GM21528 (cell line): Measurements from ENCODE around the gene CARD10.

Experiments used
- ATAC-seq: cut with Tn5 transposase; IDR thresholded peaks from one replicate; pipeline ENCODE4 v1.9.1; 2021; ENCODE audit warnings: mild to moderate bottlenecking, moderate library complexity; ENCODE audit not compliant: unreplicated experiment, low FRiP score

The CARD10 gene

DNA sequence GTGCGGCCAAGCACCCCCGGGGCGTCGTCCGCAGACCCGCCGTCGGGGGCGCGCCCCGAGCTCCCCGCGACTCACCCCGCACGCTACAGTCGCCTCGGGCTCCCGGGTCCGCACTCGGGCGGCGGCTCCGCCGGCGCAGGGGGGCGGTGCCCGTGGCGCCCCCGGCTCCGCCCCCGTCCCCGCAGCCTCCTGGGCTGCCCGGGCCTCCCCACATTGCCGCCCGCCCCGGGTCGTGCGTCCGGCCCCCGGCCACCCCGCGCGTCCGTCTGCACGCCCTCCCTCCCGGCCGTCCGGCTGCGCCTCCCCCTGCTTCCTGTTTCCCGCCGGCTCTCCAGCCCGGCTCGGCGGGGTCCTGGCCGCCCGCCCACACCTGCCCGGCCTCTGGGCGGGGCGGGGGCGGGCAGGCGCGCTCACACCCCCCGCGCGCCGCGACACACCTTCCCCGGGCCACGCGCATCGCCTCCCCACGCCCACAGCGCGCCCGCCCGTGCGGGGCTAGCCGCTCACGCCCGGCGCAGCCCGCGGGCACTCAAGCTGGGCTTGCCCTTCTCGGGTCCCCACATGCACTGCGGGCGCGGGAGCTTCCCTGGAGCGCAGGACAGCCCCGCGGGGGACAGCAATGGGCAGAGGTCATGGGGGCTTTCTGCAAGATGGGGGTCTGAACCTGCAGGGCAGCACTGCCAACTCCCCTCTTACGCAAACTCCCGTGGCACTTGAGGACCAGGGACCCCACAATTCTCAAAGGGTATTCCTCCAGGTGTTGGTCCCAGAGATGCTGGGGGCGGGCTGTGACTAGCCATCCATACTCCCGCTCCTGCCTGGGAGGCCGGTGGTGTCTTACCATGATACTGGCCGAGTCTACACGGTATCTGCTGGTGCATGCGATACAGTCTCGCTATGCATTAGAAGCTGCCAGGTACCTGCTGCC is at the start of gene CARD10:
Gene CARD10, minus strand, starts transcription at position 148 of the 928 bp plus-strand sequence. CDS start 215 bp downstream, outside the sequence.
- ATAC-seq = no peak

DNA sequence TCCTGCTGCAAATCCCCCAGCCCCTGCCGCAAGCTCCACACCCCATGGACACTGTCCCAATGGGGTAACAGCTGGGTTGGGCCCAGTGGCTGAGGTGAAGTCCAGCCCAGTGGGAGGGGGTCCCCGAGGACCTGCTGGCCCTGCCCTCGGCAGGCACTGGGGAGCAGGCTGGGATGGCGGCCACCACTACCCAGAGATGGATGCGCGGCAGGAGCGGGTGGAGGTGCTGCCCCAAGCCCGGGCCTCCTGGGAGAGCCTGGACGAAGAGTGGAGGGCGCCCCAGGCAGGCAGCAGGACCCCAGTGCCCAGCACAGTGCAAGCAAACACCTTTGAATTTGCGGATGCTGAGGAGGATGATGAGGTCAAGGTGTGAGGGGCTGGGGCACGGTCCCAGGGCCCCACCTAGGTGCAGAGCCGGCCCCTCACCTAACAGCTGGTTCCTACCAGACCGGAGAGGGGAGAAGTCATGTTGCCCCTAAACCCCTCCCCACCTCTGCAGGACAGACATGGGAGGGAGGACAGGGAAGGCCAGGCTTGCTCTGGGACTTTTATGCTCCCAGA is 49.3 kb upstream of the CARD10 start:
- no peak for ATAC-seq

DNA sequence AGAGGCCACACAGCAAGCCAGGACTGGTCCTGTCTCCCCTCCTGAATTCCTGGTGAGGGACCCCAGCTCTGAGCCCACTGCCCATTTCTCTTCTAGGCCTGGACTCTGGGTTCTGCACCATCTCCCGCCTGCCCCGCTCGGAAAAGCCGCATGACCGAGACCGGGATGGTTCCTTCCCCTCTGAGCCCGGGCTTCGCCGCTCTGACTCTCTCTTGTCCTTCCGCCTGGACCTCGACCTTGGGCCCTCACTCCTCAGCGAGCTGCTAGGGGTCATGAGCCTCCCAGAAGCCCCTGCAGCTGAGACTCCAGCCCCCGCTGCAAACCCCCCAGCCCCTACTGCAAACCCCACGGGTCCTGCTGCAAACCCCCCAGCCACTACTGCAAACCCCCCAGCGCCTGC is 48.8 kb upstream of the CARD10 start:
- no peak for ATAC-seq

DNA sequence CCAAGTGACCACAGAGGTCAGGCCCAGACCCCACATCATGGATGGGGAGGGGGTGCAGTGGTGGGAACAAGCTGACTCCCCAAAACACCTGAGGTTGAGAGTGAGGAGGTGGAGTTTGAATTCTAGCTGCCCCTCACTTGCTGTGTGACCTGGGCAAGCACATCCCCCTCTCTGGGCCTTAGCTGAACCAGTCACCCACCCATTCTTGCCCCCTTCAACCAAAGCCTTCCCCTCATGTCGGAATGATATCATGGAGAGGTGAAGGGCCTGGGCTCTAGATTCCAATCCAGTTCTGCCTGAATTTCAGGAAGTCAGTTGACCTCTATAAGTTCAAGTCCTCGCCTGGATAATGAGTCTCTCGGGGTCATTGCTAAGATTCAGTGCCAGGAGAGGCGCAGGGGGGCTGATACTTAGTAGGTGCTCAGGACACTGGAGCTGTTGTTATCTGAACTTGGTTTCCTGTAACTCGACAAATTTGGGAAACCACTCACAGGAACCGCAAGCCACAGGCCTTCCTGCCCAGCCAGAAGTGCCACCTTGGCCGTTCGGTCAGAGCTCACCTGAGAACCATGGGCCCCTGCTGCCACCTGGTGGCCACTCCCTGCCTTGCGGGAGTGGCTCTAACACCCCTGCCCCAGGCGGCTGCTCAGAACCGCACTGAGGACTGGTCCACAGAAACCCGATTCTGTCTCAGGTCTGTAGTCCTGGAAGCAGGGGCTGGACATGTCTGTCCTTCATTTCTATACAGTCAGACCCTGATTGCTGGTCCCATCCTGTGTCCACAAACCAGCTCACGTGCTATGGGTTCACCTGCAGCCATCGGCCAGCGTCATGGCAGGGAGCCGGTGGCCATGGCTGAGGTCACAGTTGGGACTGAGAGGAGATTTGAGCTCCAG is 47.9 kb upstream of the CARD10 start:
- no peak for ATAC-seq

DNA sequence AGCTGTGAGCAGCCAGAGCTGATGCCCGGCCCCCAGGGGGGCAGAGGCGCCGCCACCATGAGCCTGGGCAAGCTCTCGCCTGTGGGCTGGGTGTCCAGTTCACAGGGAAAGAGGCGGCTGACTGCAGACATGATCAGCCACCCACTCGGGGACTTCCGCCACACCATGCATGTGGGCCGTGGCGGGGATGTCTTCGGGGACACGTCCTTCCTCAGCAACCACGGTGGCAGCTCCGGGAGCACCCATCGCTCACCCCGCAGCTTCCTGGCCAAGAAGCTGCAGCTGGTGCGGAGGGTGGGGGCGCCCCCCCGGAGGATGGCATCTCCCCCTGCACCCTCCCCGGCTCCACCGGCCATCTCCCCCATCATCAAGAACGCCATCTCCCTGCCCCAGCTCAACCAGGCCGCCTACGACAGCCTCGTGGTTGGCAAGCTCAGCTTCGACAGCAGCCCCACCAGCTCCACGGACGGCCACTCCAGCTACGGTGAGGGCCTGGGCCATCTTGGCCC is 47.2 kb upstream of the CARD10 start:
- ATAC-seq = no peak

GRCh38 chr22:37565830-37566229 is 46.6 kb upstream of the CARD10 start:
- ATAC-seq = no peak

GRCh38 chr22:37564111-37564711 is 45.0 kb upstream of the CARD10 start:
- no peak for ATAC-seq

DNA sequence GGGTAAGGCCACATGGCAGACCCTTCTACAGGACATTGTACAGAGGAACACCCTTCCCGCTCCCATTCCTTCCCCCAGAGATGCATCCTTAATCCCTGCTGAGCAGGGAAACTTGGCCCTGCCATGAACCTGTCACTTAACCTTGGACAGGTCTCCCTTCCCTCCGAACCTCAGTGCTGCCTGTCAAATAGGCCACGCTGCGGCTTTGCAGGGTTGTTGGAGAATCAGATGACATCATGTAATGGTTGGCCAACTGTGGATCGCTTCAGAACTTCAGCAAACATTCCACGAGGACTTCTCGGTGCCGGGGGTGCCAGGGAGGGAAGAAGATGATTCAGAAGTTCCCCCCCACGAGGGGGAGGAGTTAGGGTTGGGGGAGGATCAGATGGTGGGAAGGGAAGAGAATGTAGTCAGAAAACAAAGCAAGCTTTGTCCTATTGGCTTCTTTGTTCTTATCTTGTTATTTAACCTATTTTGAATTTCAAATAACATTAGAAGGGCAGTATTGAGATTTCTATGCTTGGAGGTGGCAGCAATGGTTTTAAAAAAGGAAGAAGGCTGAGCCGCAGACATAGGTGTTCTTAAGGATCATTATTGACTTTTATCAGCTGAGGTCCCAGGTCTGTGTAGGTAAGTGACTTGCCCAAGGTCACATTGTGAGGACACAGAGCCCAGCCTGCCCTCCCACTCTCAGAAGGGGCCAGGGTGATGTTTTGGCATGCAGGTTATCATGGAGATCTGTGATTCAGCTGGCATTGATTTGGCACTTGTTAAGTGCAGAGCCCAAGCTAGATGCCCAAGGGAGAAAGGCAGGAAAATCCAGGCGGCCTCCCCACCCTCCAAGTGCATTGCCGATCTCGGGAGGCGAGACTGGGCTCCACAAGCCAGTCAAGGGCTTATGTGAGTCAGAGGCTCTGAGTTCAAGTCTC is 44.2 kb upstream of the CARD10 start:
- no peak for ATAC-seq

DNA sequence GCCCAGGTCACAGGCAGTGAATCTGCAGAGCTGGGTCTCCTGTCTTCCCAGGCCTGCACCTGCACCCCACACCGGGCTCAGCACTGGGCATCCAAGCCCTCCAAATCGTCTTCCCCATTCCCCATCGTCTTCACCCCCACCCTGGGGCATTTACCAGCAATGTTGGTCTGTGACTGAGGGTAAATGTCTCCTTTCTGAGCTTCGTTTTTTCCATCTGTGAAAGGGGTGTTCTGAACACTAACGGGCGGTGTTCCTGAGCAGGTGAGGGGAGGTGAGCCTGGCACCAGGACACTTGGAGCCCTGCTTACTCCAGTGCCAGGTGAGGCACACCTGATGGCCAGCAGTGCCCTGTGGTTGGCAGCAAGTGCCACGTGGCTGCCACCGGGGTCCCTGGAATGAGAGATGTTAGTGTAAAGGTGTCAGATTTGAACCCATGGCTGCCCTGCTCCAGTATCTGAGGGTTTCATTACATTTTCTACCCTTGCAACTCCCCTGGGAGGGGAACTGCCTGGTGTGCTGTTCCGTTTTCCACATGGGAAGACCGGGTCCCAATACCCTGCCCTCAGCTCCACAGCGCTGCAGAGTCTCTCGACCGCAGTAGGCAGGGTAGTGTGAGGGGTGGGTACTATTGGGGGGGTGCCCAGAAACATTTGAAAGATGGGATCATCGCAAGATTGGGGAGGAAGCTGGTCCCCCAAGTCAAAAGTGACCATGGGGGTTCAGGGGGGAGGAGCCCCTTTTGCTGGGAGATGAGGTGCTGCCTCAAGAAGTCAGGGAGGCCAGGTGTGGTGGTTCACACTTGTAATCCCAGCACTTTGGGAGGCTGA is 43.0 kb upstream of the CARD10 start:
- ATAC-seq = no peak

- no peak for ATAC-seq
Measured at GRCh38 chr22:37561212-37562048, 42.2 kb upstream of the CARD10 start.

DNA sequence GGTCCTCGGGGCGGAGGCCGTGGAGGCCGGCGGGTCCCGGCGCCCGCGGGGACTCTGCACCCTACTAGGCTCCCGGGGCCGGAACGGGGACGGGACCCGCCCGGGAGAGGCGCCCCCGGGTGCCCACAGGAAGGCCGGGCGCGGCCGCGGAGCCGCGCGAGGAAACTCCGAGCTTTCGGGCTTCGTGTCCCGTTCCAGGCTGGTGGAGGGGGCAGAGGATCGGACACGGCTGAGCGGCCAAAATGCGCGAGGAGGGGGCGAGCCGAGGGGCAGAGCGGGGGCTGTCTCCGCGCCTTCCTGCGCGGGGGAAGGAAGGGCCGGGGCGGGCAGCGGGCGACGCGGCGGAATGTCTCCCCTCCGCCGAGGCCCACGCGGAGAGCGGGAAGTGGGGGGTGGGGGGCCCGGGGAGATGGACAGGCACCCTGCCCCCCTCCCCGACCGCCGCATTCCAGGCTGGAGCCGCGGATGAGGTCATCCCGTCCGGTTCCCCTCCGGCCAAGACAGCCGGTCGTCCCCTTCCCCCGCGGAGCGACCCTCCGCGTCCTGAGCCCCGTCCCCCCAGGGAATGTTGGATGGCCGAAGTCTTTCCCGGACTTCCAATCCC is 41.5 kb upstream of the CARD10 start:
- no peak for ATAC-seq

GRCh38 chr22:37559901-37560607 is 40.8 kb upstream of the CARD10 start, which contains the start of gene CDC42EP1:
Gene CDC42EP1, plus strand, starts transcription at chr22:37560480. Its CDS starts 5,870 bp downstream, at chr22:37566350.
- no peak for ATAC-seq

GRCh38 chr22:37559521-37559900 is 40.3 kb upstream of the CARD10 start:
- ATAC-seq = no peak

DNA sequence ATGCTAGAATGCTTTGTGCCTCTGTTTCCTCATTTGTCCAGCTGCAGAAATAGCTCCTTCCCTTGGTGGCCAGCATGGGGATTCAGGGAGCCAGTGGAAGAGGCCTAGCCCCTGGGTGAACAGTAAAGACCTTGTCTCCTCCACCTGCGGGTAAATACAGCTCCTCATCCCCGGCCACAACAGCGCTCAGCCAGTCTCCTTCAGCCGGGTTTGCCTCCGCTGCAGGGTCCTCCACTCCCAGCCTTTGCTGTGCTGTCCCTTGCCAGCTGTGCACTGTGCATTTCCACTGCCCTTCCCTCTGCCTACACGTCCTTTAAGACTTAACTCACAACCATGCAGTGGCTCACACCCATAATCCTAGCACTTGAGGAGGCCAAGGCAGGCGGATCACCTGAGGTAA is 39.6 kb upstream of the CARD10 start:
- no peak for ATAC-seq

DNA sequence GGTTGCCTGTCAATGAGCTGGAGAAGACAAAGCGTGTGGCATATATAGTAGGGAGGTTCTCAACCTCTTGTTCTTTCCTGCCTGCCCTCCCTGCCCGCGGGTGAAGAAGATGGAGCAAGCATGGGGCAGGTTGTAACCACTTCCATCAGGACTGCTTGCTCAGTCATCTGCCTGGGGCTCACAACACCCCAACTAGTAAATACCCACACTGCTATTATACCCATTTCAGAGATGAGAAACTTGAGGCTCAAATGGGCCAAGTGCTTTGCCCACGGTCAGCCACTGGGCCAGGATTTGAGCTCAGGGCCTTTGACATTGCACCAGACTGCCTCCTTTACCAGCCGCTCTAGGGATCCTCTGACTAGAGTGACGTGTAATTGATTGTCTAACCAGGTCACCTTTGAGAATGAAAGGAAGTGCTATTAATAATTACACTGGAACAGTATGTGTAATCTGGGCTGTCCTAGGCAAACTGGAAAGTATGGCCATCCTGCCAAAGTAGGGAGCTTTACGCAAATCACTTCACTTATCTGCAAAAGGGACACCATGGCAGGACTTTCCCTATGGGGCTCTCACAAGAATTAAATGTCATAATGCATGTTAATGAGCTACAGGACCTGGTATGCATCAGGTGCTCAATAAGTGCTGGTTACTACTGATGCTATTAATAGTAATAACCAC is 38.2 kb upstream of the CARD10 start:
- ATAC-seq = no peak

DNA sequence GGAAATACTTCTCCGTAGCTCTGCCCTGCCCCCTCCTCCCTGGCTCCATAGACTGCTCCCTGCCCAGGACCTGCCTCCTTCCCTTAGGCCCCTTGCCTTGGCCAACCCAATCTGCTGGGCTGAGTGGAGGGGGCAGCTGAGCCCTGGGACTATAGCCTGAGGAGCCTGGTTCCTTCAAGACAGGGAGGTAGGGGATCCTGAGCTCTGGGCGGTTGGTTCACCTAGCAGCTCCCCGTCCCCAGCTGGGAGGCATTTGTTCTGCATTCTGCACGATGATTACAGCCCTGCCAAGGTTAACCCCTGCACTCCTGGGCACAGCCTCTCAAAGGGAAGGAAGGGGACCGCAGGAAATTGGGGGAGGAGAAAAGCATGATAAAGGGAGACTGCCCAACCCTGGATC is 37.5 kb upstream of the CARD10 start:
- no peak for ATAC-seq
